ENCODE results near the gene GJD3.
A peak's percentile ranks its signal among the peaks of the same experiment; 100 is the strongest.

GJD3 gene

DNA sequence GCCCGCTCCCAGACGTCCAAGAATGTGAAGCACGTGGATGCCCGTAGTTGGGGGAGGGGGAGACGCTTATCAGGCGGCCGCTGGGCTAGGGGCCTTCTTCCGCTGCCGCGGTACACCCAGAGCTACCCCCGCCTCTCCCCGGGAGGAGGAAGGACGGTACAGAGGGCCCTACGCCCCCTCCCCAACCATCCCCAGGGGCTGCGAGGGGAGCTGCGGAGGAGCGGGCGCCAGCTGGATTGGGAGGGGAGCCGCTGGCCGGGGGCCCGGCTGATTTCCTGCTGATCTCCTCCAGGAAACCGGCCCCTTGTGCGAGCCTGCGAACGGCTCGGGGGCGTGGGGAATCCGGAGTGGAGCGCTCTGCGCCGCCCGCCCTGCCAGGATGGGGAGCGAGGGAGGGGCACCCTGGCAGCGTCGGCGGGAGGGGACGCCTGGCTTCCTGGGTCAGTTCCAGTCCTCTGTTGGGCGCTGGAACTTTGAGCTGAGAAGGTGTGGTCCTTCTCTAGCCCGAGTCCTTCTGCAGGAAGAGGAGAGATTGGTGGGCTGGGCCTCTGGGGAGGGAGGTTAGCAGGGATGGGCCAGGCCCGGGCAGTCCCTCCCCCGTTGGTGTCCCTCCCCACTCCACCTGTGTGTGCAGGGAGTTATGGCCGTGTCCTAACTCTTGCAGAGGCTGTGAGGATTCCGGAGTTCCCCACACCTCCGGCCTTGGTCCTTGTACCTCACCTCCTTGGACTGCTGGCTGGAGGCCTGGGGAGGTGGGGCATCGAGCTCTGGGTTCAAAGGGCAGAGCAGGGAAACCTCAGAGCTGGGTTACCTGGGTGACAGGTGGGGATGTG is 19.2 kb downstream of the GJD3 start:
- no peak for TF ChIP-seq CTCF (conservative IDR thresholded peaks at IDR 0.05; ENCODE audit: low read length)
- peak overlapping the region; percentile 82 for H3K4me3 ChIP-seq (ENCODE audit: low read length)
- peak; percentile 66 for DNase-seq (ENCODE audit: low read depth)

- no peak for DNase-seq (ENCODE audit: low read depth)
- H3K4me3 ChIP-seq (ENCODE audit: low read length): peak overlapping the region; percentile 82
- TF ChIP-seq CTCF (conservative IDR thresholded peaks at IDR 0.05; ENCODE audit: low read length): no peak
These were observed 19.9 kb downstream of the GJD3 start for GRCh38 chr17:40344421-40345160.

DNA sequence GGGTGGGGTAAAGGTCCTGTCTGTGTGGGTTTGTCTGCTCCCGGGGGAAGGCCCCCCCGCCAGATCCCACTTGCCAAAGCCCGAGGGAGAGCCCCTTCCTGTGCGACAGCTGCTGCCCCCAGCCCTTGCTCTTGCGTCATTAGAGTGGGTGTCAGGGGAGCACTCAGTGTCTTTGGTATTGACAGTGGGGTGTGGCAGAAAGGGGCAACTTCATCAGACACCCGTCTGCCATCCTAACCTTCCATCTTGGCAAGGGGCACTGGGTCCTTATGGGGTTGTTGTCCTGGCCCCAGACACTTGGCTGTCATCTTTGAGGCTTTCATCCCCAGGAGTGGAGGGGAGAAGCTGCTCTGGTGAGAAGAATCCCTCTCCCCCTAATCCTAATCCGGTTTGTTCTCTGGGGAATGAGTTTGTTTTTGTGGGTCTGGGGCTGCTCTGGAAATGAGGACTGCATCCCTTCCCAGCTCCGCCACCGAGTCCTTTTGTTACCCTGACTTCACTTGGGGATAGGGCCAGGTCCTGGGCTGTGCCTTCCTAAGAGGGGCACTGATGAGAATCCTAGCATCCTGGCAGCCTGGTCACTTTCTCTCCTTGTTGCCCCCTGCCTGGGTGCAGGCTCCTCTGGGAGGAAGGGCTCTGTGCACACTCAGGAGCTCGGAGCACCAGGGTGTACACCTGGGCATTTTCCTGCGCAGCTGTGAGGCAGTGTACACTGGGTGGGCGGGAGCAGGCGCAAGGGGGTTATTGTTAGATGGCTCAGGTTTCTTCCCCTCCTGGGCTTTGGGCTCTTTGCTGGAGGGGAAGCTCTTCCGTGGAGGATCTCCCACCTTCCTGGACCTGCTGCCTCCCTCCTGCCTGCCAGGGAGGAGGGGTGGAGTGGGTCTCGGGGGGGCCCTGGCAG is 21.1 kb downstream of the GJD3 start:
- H3K4me3 ChIP-seq (ENCODE audit: low read length): peak overlapping the region; percentile 82
- no peak for TF ChIP-seq CTCF (conservative IDR thresholded peaks at IDR 0.05; ENCODE audit: low read length)
- DNase-seq (ENCODE audit: low read depth): no peak

DNA sequence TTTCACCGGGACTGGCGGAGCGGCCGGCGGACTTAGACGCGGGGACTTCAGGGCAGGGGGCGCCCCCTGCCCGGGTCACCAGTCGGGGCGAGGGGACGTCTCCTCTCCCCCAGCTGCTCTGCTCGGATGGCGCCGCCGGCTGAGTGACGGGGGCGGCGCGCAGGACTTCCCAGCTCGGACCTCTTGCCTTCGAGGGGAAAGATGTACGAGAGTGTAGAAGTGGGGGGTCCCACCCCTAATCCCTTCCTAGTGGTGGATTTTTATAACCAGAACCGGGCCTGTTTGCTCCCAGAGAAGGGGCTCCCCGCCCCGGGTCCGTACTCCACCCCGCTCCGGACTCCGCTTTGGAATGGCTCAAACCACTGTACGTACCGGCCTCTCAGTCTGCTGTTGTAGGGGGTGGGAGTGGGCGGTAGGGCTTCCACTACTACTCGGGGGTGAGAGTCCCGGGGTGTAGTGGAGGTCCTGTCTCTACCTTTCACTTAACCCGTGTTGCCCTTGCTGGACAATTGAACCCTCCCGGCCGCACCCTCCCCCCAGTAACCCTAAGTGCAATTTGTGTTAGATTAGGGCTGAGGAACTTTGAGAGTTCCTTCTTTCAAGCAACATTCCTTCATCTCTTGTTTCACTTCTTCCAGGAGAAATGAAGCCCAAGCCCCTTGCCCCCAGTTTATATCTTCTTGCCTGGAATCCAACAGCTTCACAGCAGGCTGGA is 21.9 kb downstream of the GJD3 start:
- H3K4me3 ChIP-seq (ENCODE audit: low read length): peak overlapping the region; percentile 82

GRCh38 chr17:40341808-40342503 is 22.6 kb downstream of the GJD3 start:
- no peak for TF ChIP-seq CTCF (conservative IDR thresholded peaks at IDR 0.05; ENCODE audit: low read length)
- H3K4me3 ChIP-seq (ENCODE audit: low read length): peak overlapping the region; percentile 82
- peak; percentile 46 for DNase-seq (ENCODE audit: low read depth)

More for the DNA sequence above, 21.9 kb downstream of the GJD3 start:
- DNase-seq (ENCODE audit: low read depth): no peak
- no peak for TF ChIP-seq CTCF (conservative IDR thresholded peaks at IDR 0.05; ENCODE audit: low read length)

Data from AG10803 (cell line).